SK-N-MC (cell line): Measurements from ENCODE around the gene TGFBI.

Experiments used
- EZH2 ChIP-seq: fragments of 200-600 bp; sonication (generic); IDR thresholded peaks from one replicate; pipeline ENCODE4 v1.6.1; 2017; ENCODE audit warnings: antibody characterized with exemption
- POLR2AphosphoS5 ChIP-seq: IDR thresholded peaks from 2 replicates; pipeline ENCODE4 v1.6.1; 2012; ENCODE audit warnings: mild to moderate bottlenecking, low read depth, low read length, borderline replicate concordance

DNA sequence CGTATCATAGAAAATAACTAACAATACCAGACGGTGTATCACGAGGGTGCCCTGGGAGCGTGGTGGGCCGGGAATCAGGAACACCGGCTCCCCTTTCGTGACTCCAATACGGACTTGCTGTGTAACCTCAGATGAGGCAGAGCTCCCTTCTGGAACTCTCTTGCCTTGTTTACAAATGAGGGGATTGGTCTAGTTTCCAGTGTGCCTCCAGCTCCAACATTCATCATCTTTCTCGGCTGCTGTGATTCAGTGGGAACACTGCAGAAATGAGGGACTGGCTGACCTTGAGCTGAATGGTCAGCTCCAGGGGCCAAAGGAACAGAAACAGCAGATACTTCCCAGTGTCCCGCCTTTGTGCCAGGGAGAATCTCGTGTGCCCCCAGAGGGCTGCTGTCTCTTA, 22.6 kb upstream of the TGFBI start:
- TF ChIP-seq POLR2AphosphoS5 (no peak), EZH2 (no peak)
